Ovary (tissue), 9 donors: ENCODE data around the gene ARFGAP3. TPM values are rescaled to one million over a fixed set of nuclear protein-coding genes. Genes with fewer than 3 reads are reported as not detected.

ENCODE experiments used
- DNase-seq, 5 donors: peaks; one replicate each; pipeline ENCODE4 v3.0.0-alpha.2; 2019 to 2020
- H3K27ac ChIP-seq, 2 donors: fragments of 200-600 bp; one replicate each; pipeline versions ENCODE4 v1.5.1 to v1.8.0; 2019 to 2022
- H3K27me3 ChIP-seq: fragments of 200-600 bp; one replicate; pipeline ENCODE4 v1.8.0; 2022
- H3K36me3 ChIP-seq: fragments of 200-600 bp; sonication (generic); one replicate; pipeline ENCODE4 v1.5.1; 2019
- H3K4me1 ChIP-seq: one replicate; pipeline ENCODE4 v1.8.1; 2013; ENCODE audit warnings: mild to moderate bottlenecking, moderate library complexity; ENCODE audit not compliant: insufficient read depth
- H3K4me3 ChIP-seq: fragments of 200-600 bp; sonication (generic); one replicate; pipeline ENCODE4 v1.5.1; 2017
- H3K9me3 ChIP-seq, 2 donors: fragments of 200-600 bp in 1 of 2; sonication (generic) in 1 of 2; one replicate each; pipeline versions ENCODE4 v1.5.1 to v1.8.1; 2013 to 2019; ENCODE audit warnings: mild to moderate bottlenecking in 1 of 2, moderate library complexity in 1 of 2
- EP300 ChIP-seq: sonication (generic); formaldehyde crosslinking; IDR thresholded peaks from one replicate; pipeline ENCODE4 v1.6.1; 2017; ENCODE audit warnings: antibody characterized with exemption
- POLR2A ChIP-seq: fragments of 450-650 bp; IDR thresholded peaks from one replicate; pipeline ENCODE4 v1.6.1; 2017; ENCODE audit warnings: antibody characterized with exemption, mild to moderate bottlenecking, moderate library complexity
- WGBS, 3 donors: extraction: QIAGEN DNeasy Blood & Tissue Kit in 1 of 3; methylation state at CpG; one replicate each; pipeline versions ENCODE4 v1.1.5 to v1.1.7; 2013 to 2017; 5-methylcytosine and 5-hydroxymethylcytosine counted together
- intact Hi-C, 4 donors: fragments of 100-400 bp; cut with DNase I; formaldehyde crosslinking; loops; one replicate each; pipeline versions ENCODE4 v1.11.0 to v1.15.1; 2022 to 2023
- polyA plus RNA-seq, 2 donors: library from polyadenylated mRNA; stranded (reverse); fragments of 200-250 nt in 1 of 2; fragments of 350-450 nt in 1 of 2; fragmentation: Illumina TruSeq in 1 of 2; extraction: RNeasy Lipid Tissue Mini Kit (QIAGEN cat#74804) in 1 of 2; gene quantifications; one replicate each; pipeline ENCODE4 v1.2.3, GENCODE V29; 2013 to 2014
- total RNA-seq, 7 donors: library from RNA; depleted of rRNA in 2 of 7; stranded (reverse); fragments of >200 nt in 2 of 7; fragmentation: NEBNext Ultra II Directional in 3 of 7; extraction: Animal tissue kit (Norgen Biotek cat#: 25700) in 3 of 7; gene quantifications; one replicate each; pipeline versions ENCODE4 v1.1.0 to v1.2.4, GENCODE V29; 2016 to 2023
- TF ChIP-seq, protein P1 (sequence below), 3 donors: fragments of 450-650 bp in 2 of 3; fragments of 200-600 bp in 1 of 3; IDR thresholded peaks; one replicate each; pipeline versions ENCODE4 v1.5.1 to v1.8.0; 2016 to 2022; ENCODE audit warnings: antibody characterized with exemption in 3 of 3, mild to moderate bottlenecking in 1 of 3
- donor health status: DM: no; HTN: no; CAD: no; lungs with moderate emphysema.
- donor health status: DM: no; HTN: no; CAD: no.
- donor health status: Bipolar disorder and iron deficiency.
- donor health status: DM: yes; HTN: yes; CAD: no.
- donor health status: DM: no; HTN: no; CAD: no.
- donor health status: DM: yes; HTN: yes; CAD: no.

The ARFGAP3 gene
- total and polyA plus RNA-seq, 9 donors: 21.6 to 47.8 (median 39.2) TPM

GRCh38 chr22:42805998-42806830 is 50.9 kb downstream of the ARFGAP3 start:
- Histone ChIP-seq H3K36me3 (no peaks in the 10 kb centered on the region), H3K9me3 (no peaks in the 10 kb centered on the region), H3K4me1 (no peaks in the 10 kb centered on the region), H3K4me3 (no peak overlapping the region), H3K27ac (no peak overlapping the region), H3K27me3 (no peaks in the 10 kb centered on the region)
- DNase-seq: no peak
- intact Hi-C loops: no loop called here
- WGBS, 3 donors: 82 to 89% (median 84%) methylated on average over 15 of the region's 15 CpGs
- TF ChIP-seq POLR2A: no peak
- TF ChIP-seq, protein P1, sequence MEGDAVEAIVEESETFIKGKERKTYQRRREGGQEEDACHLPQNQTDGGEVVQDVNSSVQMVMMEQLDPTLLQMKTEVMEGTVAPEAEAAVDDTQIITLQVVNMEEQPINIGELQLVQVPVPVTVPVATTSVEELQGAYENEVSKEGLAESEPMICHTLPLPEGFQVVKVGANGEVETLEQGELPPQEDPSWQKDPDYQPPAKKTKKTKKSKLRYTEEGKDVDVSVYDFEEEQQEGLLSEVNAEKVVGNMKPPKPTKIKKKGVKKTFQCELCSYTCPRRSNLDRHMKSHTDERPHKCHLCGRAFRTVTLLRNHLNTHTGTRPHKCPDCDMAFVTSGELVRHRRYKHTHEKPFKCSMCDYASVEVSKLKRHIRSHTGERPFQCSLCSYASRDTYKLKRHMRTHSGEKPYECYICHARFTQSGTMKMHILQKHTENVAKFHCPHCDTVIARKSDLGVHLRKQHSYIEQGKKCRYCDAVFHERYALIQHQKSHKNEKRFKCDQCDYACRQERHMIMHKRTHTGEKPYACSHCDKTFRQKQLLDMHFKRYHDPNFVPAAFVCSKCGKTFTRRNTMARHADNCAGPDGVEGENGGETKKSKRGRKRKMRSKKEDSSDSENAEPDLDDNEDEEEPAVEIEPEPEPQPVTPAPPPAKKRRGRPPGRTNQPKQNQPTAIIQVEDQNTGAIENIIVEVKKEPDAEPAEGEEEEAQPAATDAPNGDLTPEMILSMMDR (IDR thresholded peaks at IDR 0.05): no peak
- TF ChIP-seq EP300: no peak

DNA sequence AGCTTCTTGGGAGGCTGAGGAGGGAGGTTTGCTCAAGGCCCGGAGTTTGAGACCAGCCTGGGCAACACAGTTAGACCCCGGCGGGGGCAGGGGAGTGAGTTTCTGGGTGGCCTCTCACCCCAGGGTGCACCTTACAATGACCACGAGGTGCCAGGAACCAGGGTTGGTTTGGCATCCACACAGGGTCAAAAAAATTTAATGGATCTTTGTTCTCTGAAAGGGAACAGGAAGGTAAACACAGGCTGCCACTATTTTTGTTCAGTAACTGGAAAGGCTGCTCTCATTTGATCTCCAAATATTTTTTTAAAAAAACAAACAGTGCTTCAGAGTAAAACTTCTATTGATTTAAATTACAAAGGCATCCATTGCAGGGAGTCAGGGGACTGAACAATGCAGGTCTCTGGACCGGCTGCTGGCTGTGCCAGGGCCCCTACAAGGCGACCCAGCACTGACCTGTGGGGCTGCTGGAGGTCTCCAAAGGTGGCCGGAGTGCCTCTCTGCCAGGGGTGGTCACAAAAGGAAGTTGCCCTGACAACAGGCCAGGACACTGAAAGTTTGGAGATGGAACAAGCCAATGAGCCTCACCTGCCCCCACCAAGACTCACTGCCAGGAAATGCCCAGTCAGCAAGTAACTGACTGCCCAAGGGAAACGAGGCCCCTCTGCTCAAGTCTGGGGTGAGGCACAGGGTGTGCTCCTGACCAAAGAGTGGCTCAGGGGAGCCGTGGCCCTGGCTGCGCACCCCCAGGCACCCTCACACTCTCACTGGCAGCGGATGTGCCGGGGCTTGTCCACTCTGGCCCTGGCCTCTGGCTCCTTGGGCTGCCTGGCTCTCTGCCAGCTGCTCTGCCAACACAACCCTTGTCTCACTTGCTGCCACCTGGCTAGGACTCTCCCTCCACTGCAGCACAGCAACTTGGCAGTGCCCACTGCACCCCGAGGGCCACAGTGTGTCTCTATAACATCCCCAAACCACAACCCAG is 51.8 kb downstream of the ARFGAP3 start:
- intact Hi-C loops: no loop called here
- Histone ChIP-seq H3K4me1 (no peaks in the 10 kb centered on the region), H3K9me3 (no peaks in the 10 kb centered on the region), H3K27ac (peak overlapping the region in 1 of 2 donors; percentile 5), H3K4me3 (no peak overlapping the region), H3K27me3 (no peaks in the 10 kb centered on the region), H3K36me3 (no peaks in the 10 kb centered on the region)
- TF ChIP-seq, protein P1 (IDR thresholded peaks at IDR 0.05): no peak
- TF ChIP-seq EP300 (no peak), POLR2A (no peak)
- WGBS, 3 donors: 54 to 69% (median 58%) methylated on average over 13 of the region's 13 CpGs
- peak in 1 of 5 donors; percentile 50 for DNase-seq

GRCh38 chr22:42803389-42803788 is 53.7 kb downstream of the ARFGAP3 start:
- Histone ChIP-seq H3K4me3 (no peak overlapping the region), H3K27me3 (no peaks in the 10 kb centered on the region), H3K27ac (no peak overlapping the region), H3K36me3 (no peaks in the 10 kb centered on the region), H3K9me3 (no peaks in the 10 kb centered on the region), H3K4me1 (no peaks in the 10 kb centered on the region)
- intact Hi-C loops: no loop called here
- WGBS, 3 donors: 90 to 93% (median 90%) methylated on average over 7 of the region's 7 CpGs
- TF ChIP-seq POLR2A (no peak), EP300 (no peak)
- TF ChIP-seq, protein P1 (IDR thresholded peaks at IDR 0.05): no peak
- DNase-seq: peak in 1 of 5 donors; percentile 23

DNA sequence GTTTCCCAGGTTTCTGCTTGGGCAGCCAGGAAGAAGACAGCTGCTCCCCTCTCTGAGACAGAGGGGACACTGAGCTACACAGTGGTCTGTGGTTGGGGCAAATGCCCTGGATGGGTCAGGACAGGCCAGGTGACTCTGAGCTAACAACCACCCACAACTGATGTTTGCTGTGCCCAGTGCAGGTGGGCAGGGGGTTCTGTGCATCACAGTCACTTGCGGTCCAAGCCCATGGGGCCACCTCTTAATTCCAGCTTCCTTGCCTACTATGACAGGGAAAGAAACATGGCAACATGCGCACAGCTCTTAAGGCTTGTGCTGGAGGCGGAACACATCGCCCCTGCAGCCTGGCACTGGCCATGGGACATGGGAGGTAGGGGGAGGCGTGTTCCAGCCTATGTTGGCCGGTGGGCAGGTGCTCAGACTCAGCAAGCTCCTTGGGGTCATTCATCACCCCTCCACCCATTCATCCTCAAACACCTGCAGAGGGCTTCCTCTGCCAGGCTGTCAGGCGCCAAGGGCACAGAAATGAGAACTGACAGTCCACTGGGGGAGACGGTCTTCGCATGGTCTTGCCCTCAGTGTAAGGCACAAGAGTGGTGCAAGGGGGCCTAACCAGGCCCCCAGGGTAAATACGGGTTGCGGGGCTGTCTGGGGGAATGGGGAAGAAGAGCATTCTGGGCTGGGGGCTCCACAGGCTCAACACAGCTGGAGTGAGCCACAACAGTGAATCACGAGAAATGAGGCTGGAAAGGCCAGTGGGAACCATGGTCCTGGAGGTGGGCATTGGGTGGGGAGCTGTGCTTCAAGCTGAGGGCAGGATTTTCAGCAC is 55.6 kb downstream of the ARFGAP3 start:
- Histone ChIP-seq H3K27me3 (no peaks in the 10 kb centered on the region), H3K36me3 (no peaks in the 10 kb centered on the region), H3K4me3 (no peak overlapping the region), H3K9me3 (no peaks in the 10 kb centered on the region), H3K4me1 (no peaks in the 10 kb centered on the region), H3K27ac (no peak overlapping the region)
- peak in 1 of 5 donors; percentile 21 for DNase-seq
- TF ChIP-seq, protein P1 (IDR thresholded peaks at IDR 0.05): no peak
- TF ChIP-seq EP300 (no peak), POLR2A (no peak)
- 89 to 96% (median 94%) methylated on average over 12 of the region's 12 CpGs for WGBS, 3 donors
- intact Hi-C loops: no loop called here
